ENCODE data around the gene COL15A1.
A peak's percentile ranks its signal among the peaks of the same experiment; 100 is the strongest.

COL15A1 gene

DNA sequence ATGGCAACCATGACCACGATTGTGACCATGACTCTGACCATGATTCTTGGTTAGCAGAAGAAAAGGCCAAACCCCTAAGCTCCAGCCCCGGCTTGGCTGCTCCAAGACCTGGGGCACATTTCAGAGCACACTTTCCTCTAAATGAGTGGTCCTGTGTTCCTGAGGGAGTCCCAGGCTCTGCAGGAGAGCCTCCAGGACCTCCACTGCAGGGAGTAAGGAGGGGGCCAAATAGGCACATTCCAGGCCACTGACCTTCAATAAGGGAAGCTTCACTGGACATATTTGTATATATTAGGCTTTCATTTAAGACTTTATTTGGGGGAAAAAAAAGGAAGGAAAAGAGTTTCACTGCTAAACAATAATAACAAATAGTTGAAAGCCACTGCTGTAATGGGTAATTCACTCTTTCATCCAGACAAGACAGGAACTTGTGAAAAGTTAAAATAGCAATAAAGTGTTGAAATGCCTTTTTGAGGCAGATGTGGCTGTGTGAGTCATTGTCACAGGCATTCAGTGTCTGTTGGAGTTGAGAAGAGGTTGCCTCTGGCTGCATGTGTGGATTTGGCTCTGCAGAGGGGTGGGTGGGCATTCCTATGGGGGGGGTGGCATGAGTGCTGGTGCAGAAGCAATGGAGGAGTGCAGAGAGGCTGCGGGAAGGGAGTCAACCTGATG, 97.3 kb downstream of the COL15A1 start:
- DNase-seq: no peak

DNA sequence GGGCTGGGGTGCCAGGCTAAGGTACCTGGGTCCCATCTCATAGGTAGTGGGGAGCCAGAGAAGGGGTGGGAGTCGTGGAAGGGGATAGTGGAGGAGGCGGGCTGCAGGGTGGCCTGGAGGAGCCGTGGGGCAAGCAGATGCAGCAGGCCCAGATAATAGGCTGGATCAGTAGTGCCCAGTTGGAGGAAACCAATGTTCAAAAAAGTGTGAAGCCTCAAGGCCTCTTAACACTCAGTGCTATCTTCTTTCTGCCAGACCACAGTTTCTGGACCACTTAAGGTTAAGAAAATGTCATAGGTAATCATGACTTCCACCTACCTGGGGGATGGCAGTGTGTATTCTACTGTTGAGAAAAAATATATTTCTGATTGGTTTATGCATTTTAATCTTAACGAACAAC, 97.9 kb downstream of the COL15A1 start:
- no peak for DNase-seq

DNA sequence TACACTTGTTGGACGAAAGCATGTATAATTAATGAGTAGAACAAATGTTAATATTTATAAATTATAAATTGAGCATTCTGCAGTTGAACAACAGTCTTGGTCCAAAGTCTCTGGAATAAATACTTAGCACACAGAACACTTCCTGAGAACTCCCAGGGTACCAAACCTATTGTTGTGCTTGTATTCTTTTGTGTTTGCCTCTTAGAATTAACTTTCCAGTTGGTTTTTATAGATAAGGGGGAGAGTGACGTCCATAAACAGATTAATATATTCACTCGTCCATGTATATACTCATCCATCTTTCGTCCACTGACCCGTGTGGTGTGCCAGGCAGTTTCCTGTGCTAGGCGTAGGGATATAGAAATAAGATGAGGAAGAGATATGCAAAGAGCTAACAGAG, 98.9 kb downstream of the COL15A1 start:
- DNase-seq: no peak

GRCh38 chr9:99044827-99045226, 101.1 kb downstream of the COL15A1 start:
- DNase-seq: no peak

- no peak for DNase-seq
Observed at GRCh38 chr9:99046068-99046467, 102.4 kb downstream of the COL15A1 start.

DNA sequence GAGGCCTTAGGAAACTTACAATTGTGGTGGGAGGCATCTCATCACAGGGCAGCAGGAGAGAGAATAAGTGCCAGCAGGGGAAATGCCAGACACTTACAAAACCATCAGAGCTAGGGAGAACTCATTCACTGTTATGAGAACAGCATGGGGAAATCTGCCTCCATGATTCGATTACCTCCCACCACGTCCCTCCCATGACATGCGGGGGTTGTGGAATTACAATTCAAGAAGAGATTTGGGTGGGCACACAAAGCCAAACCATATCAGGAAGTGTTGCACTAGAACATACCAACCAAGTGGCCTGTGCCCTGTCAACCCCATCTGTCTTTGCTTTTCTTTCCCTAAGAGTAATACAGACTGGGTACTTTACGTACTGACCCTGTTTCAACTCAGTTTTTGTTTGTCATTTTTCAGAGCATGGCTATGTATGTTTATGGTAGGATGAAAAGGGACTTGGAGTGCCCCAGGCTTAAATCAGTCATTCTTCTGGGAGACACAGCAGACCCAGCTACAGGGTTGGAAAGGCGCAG, 102.9 kb downstream of the COL15A1 start:
- no peak for DNase-seq

GRCh38 chr9:99049228-99049627, 105.5 kb downstream of the COL15A1 start:
- no peak for DNase-seq

- DNase-seq: no peak
Observed at GRCh38 chr9:99049641-99050040, 105.9 kb downstream of the COL15A1 start.

DNA sequence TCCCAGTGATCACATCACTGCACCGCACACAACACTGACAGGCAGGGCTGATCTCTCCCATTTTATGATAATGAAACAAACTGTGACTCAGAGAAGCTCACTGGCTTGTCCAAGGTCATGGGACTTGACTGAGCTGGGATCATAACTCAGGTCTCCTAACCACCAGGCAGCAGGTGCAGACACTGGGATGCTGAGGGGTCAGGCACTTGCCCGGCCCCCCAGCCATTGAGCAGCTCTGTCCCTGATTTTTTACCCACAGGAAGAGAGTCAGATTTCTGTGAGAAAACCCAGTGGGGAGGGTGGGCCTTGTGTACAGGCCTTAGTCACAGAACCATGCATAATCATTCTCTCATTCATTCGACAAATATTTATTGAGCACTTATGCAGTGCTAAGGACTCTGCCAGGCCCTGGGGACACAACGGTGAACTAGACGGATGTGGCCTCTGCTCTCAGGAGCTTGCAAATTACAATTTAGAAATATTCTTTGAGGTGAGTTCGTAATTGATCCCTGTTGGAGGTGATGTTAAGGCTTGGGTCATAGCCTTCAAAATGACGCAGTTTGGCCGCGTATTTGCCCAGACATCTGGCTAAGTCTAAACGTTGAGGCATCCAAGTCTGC, 106.7 kb downstream of the COL15A1 start:
- DNase-seq: no peak

DNA sequence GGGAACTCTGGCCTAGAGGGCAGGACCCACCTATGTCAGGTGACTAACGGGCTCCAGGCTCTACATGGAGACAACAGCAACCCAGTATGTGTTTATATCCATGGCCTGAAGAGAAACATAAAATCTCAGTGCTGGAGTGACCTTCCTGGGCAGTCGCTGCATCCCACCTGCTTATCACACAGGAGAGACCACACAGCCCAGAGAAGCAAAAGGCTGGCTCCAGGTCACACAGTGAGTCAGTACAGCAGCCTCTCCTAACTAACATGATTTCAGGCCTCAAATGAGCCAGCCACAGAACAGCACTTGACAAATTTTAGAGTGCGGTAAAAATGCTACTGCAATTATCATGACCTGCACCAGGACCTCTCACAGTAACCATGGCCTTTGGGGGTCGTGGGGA, 107.2 kb downstream of the COL15A1 start:
- no peak for DNase-seq

GRCh38 chr9:99051406-99051805, 107.7 kb downstream of the COL15A1 start:
- DNase-seq: no peak

DNA sequence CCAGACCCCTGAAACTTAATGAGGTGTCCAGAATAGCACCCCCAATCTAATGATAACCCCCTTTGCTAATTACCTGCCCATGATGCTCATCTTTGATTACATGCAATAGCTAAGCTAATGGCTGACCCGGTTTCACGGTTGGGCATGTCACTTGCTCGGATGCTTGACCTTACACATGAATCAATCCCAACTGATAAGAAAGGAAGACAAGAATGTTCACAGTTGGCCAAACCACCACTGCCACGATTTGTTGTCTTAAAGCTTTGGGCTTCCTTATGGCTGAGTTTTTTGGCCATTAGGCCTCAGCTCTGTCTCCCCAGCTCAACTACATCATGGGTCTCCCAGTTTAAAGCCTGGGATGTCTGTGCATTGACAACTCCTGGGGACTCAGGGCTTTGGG, 108.1 kb downstream of the COL15A1 start:
- DNase-seq: no peak

DNA sequence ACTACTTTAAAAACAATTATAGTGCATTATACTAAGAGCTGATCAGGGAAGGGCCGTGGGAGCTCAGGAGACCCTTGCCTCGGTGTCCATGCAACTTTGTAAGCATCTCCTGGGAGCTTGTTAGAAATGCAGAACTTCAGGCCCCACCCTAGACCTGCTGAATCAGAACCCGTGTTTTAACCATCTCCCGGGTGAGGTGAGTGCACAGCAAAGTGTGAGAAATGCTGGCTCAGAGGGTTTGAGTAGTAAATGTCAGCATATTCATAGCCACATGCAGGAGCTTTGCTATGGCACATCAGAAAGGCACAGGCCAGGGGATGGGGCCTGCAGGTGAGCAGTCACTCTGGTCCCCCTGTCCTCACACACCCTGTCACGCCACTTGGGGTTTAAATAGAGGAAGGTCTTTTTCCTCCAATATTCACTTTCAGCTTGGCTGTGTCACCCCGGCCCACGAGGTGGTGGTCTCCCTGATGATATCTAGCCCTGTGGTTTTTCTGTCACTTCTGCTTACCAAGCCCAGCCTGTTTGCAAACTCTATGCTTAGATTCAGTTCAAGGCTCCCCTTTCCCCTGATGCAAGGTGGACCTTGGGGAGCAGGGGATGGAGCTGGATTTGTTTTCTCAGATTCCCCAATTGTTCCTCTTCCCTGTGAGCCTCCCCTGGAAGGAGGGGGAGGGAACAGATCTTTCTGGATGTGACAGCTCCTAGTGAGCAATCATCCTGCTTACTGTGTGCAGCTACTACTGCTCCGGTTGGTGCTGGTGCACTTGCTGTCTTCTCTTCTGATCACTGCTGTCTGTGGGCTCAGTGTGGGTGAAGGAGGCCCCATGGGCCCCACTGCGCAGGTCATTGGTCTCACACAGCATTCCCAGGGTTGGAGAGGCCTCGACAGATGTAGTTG, 109.4 kb downstream of the COL15A1 start:
- no peak for DNase-seq

- no peak for DNase-seq
Observed at GRCh38 chr9:99054581-99054980, 110.9 kb downstream of the COL15A1 start.

DNA sequence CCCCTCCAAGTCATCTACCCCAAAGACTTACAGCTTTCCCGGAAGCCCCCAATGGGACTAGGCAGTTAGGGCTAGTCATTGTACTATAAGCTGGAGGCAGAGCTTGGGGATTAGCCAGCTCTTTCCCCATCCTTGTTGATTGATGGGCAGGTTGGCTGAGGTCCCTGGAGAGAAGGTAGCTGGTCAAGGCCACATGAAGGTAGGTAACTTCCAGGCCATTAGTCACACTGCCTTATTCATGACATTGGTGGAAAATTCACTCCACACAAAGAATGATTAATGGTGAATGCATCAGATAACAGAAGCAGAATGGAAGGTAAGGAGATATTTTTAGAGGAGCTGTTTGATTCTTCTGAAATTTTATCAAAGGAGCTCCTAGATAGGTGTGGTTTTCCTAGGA, 111.7 kb downstream of the COL15A1 start:
- DNase-seq: no peak

GRCh38 chr9:99056186-99056585, 112.5 kb downstream of the COL15A1 start:
- no peak for DNase-seq

GRCh38 chr9:99056886-99057664, 113.4 kb downstream of the COL15A1 start:
- DNase-seq: peak; percentile 27

DNA sequence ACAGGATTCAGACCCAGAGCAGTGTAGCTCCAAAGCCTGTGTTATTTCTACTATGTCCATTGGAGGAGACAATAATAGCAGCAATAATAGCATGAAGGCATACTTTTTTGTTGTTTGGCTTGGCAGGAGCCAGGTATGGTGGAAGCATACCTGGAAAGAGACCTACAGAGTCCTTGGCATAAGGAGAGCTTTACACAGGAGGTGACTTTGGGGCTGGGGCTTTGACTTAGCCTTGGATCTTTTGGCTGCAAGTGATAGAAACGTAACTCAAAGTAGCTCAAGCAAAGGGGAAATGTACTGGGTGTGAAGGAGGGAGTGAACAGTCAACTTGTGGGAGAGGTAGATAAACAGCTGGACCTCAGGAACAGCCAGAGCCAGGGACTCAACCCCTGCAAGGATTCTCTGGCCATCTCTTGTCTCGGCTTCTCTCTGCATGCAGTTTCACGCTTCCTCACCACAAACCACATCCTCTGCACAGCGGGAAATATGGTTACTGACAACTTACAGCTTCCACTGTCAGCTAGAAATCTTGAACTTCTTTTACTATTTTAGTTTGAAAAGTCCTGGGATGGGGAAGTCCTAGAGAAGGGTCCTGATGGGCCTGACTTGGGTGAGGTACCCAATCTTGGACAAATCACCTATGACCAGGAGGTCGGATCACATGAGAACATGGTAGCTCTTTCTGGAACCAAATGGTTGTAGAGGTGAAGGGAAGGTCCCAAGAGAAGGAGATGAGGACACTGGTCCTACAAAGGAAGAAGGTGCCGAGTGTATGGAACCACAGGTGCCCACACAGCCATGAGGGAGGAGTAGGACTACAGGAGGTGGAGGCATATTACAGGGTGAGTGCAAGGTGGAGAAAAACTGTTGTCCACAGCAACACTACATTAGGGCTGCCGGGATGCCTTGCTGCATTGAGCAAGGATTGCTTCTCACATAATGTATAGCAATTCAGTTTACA, 114.2 kb downstream of the COL15A1 start:
- peak; percentile 68 for DNase-seq

DNA sequence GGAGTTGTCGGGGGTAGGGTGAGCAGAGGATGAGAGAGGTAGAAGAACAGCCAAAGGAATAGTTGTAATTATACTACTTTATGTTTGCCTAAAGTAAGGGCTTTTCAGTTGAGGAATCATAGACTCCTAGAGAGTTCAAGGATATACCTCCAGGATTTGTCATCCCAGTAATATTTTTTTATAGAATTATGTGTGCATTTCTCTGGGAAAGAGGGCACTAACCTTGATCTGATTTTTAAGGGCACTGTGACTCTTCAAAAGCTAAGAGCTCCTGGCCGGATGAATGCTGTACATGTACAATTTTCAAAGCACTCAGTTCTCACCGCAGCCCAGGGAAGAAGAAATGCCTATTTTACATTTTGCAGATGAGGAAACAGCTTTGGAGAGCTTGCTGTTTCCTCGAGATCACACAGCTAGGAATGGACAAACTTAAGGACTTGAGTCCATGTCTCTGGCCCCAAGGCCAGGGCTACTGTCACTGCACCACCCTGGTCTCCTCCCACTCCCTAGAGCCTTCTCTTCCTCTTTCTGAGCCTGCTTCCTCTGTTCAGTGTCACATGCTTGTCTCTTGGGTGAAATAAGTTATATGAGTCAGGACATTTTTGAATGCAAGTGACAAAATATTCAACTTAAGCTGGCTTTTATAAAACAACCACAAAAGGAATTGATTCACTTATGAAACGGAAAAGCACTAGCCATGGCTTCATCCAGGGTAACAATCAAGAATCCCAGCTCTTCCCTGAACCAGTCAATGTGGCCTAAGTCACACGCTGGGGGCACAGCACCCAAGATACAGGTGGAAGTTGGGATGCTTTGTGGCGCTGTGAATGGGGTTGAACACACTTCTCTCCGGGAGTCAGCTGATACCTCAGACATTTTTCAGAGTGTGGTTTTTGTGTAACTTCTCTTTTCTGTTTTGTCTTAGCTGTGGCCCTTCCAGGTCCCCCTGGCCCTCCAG, 115.5 kb downstream of the COL15A1 start:
- no peak for DNase-seq

DNA sequence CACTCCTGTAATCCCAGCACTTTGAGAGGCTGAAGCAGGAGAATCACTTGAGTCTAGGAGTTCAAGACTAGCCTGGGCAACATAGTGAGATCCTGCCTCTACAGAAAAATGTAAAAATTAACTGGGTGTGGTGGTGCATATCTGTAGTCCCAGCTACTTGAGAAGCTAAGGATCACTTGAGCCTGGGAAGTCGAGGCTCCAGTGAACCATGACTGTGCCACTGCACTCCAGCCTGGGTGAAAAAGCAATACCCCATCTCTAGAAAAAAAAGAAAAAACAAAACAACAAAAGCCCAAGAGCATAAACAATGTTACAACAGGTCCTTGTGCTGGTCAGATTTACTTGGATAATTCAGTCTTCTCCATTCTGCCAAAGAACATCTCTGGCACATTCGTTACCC, 116.9 kb downstream of the COL15A1 start:
- no peak for DNase-seq

All from activated naive CD4-positive, alpha-beta T cell treated with Interleukin-2 at 50 U/mL for 16 hours (primary cell).